H1 (cell line): ENCODE results near the gene PATJ. TPM values are rescaled to one million over a fixed set of nuclear protein-coding genes. Genes with fewer than 3 reads are reported as not detected.

Source experiments
- CTCF ChIA-PET: fragments of 300-600 bp; sonication (Branson Sonifier 250); formaldehyde crosslinking; loops from one replicate; lab custom pipeline; 2021; ENCODE audit not compliant: partially characterized antibody; lab: Charles Lee
- POLR2A ChIA-PET: fragments of 300-600 bp; sonication (Branson Sonifier 250); formaldehyde crosslinking; loops from one replicate; lab custom pipeline; 2021; ENCODE audit warnings: inconsistent platforms; ENCODE audit not compliant: partially characterized antibody; lab: Charles Lee
- DNase-seq, 2 experiments: peaks; one replicate each; pipeline versions ENCODE4 v3.0.0 to v3.0.0-alpha.2; 2010 to 2022; ENCODE audit warnings: low spot score in 2 of 2, low read depth in 1 of 2, mixed read lengths in 1 of 2
- FAIRE-seq: peaks from 2 replicates; lab custom pipeline; 2011; peaks lifted over from hg19 to GRCh38; lab: Jason Lieb, UNC
- H2AFZ ChIP-seq: 2 replicates; pipeline ENCODE4 v1.8.1; 2012; ENCODE audit warnings: low read length, inconsistent platforms
- H2AK5ac ChIP-seq: 2 replicates; pipeline ENCODE4 v1.6.1; 2013; ENCODE audit warnings: low read depth, low read length
- H2BK120ac ChIP-seq: replicated peaks from 2 replicates; pipeline ENCODE3; 2013; ENCODE audit warnings: low read depth, low read length, inconsistent platforms
- H2BK12ac ChIP-seq: 2 replicates; pipeline ENCODE4 v1.6.1; 2013; ENCODE audit warnings: low read depth, low read length
- H2BK15ac ChIP-seq: 2 replicates; pipeline ENCODE4 v1.6.1; 2013; ENCODE audit warnings: low read length
- H2BK20ac ChIP-seq: 2 replicates; pipeline ENCODE4 v1.6.1; 2013; ENCODE audit warnings: low read length
- H2BK5ac ChIP-seq: 2 replicates; pipeline ENCODE4 v1.6.1; 2013; ENCODE audit warnings: low read depth, low read length
- H3K14ac ChIP-seq: 2 replicates; pipeline ENCODE4 v1.6.1; 2013; ENCODE audit warnings: inconsistent platforms; ENCODE audit not compliant: insufficient read length
- H3K18ac ChIP-seq: 2 replicates; pipeline ENCODE4 v1.6.1; 2013; ENCODE audit warnings: low read length; ENCODE audit errors: extremely low read depth
- H3K23ac ChIP-seq: 2 replicates; pipeline ENCODE4 v1.6.1; 2013; ENCODE audit warnings: inconsistent platforms; ENCODE audit not compliant: insufficient read length
- H3K23me2 ChIP-seq: 2 replicates; pipeline ENCODE4 v1.6.1; 2013; ENCODE audit warnings: low read depth, low read length
- H3K27ac ChIP-seq: 2 replicates; pipeline ENCODE4 v1.6.1; 2011; ENCODE audit warnings: low read depth, low read length, inconsistent platforms
- H3K27me3 ChIP-seq, 4 experiments: replicated peaks in 1 of 4; 1 replicate in 1 of 4; 2 replicates in 3 of 4; pipeline versions ENCODE4 v1.6.1 to v1.8.1; 2011 to 2013; ENCODE audit warnings: low read length in 3 of 4, mild to moderate bottlenecking in 3 of 4, inconsistent platforms in 2 of 4, mixed read lengths in 2 of 4, moderate library complexity in 1 of 4; ENCODE audit not compliant: control insufficient read depth in 3 of 4, insufficient read depth in 3 of 4; ENCODE audit errors: extremely low read depth in 1 of 4
- H3K36me3 ChIP-seq, 4 experiments: 2 replicates each; pipeline versions ENCODE4 v1.6.1 to v1.8.1; 2011 to 2013; ENCODE audit warnings: mild to moderate bottlenecking in 4 of 4, low read length in 3 of 4, moderate library complexity in 2 of 4, control low read depth in 1 of 4, inconsistent platforms in 1 of 4; ENCODE audit not compliant: insufficient read depth in 4 of 4, control insufficient read depth in 2 of 4
- H3K4ac ChIP-seq: replicated peaks from 2 replicates; pipeline ENCODE3; 2013; ENCODE audit warnings: low read length, low read depth, mixed read lengths, inconsistent platforms; ENCODE audit not compliant: insufficient read length
- H3K4me1 ChIP-seq, 4 experiments: replicated peaks in 1 of 4; 1 replicate in 1 of 4; 2 replicates in 3 of 4; pipeline versions ENCODE4 v1.6.1 to v1.8.1; 2011 to 2013; ENCODE audit warnings: low read length in 3 of 4, inconsistent platforms in 2 of 4, mixed read lengths in 1 of 4; ENCODE audit not compliant: insufficient read depth in 4 of 4, control insufficient read depth in 3 of 4
- H3K4me2 ChIP-seq, 2 experiments: 2 replicates each; pipeline versions ENCODE4 v1.6.1 to v1.8.1; 2011 to 2013; ENCODE audit warnings: low read depth in 2 of 2, low read length in 2 of 2, control low read depth in 1 of 2, inconsistent platforms in 1 of 2, mild to moderate bottlenecking in 1 of 2; ENCODE audit not compliant: insufficient read depth in 1 of 2
- H3K4me3 ChIP-seq, 4 experiments: fragments of 200-600, 300-600 bp in 1 of 4; sonication (generic), shearing (Covaris generic), sonication (Bioruptor Twin) in 1 of 4; 2 replicates each; pipeline versions ENCODE4 v1.5.1 to v1.8.1; 2011 to 2016; ENCODE audit warnings: low read length in 4 of 4, low read depth in 3 of 4, control low read depth in 2 of 4, inconsistent platforms in 2 of 4, mild to moderate bottlenecking in 2 of 4, mixed read lengths in 1 of 4, moderate library complexity in 1 of 4; ENCODE audit not compliant: insufficient read depth in 2 of 4; ENCODE audit errors: extremely low read depth in 1 of 4
- H3K56ac ChIP-seq: replicated peaks from 2 replicates; pipeline ENCODE3; 2013; ENCODE audit warnings: low read depth, mild to moderate bottlenecking, mixed read lengths, low read length, inconsistent platforms; ENCODE audit not compliant: insufficient read length
- H3K79me1 ChIP-seq: 2 replicates; pipeline ENCODE4 v1.6.1; 2013; ENCODE audit warnings: low read depth, low read length, control low read depth
- H3K79me2 ChIP-seq, 2 experiments: 2 replicates each; pipeline versions ENCODE4 v1.6.1 to v1.8.1; 2012 to 2013; ENCODE audit warnings: low read length in 2 of 2, mild to moderate bottlenecking in 2 of 2, inconsistent platforms in 1 of 2; ENCODE audit not compliant: insufficient read depth in 2 of 2, control insufficient read depth in 1 of 2
- H3K9ac ChIP-seq, 4 experiments: replicated peaks in 1 of 4; 1 replicate in 1 of 4; 2 replicates in 3 of 4; pipeline versions ENCODE4 v1.6.1 to v1.8.1; 2011 to 2013; ENCODE audit warnings: low read depth in 3 of 4, low read length in 3 of 4, control low read depth in 2 of 4, mild to moderate bottlenecking in 2 of 4, moderate library complexity in 2 of 4, inconsistent platforms in 1 of 4; ENCODE audit errors: extremely low read depth in 1 of 4
- H3K9me3 ChIP-seq, 2 experiments: 2 replicates each; pipeline versions ENCODE4 v1.6.1 to v1.8.1; 2012 to 2013; ENCODE audit warnings: mild to moderate bottlenecking in 2 of 2, moderate library complexity in 2 of 2, control low read depth in 1 of 2, inconsistent platforms in 1 of 2, low read depth in 1 of 2, low read length in 1 of 2, mixed read lengths in 1 of 2; ENCODE audit not compliant: insufficient read depth in 2 of 2
- H4K20me1 ChIP-seq, 2 experiments: replicated peaks in 1 of 2; 2 replicates each; pipeline versions ENCODE3 to v1.8.1; 2011 to 2013; ENCODE audit warnings: inconsistent platforms in 2 of 2, low read length in 2 of 2, mild to moderate bottlenecking in 1 of 2; ENCODE audit not compliant: insufficient read depth in 2 of 2, control insufficient read depth in 1 of 2
- H4K5ac ChIP-seq: 2 replicates; pipeline ENCODE4 v1.6.1; 2013; ENCODE audit warnings: low read length, low read depth, mixed read lengths, inconsistent platforms; ENCODE audit not compliant: insufficient read length
- H4K8ac ChIP-seq: 2 replicates; pipeline ENCODE4 v1.8.0; 2013; ENCODE audit warnings: mild to moderate bottlenecking, moderate library complexity, low read length, inconsistent platforms; ENCODE audit not compliant: insufficient read depth; ENCODE audit errors: extremely low read depth
- H4K91ac ChIP-seq: replicated peaks from 2 replicates; pipeline ENCODE3; 2013; ENCODE audit warnings: low read length, mixed read lengths, inconsistent platforms; ENCODE audit not compliant: insufficient read length
- TCF12 ChIP-seq: IDR thresholded peaks from 2 replicates; pipeline ENCODE4 v1.6.1; 2011; ENCODE audit warnings: low read depth, mild to moderate bottlenecking, low read length
- WGBS, 2 experiments: shearing (Covaris generic) in 1 of 2; methylation state at CpG; one replicate each; pipeline versions ENCODE4 v1.1.6 to v1.1.7; 2013 to 2015; ENCODE audit warnings: low lambda C conversion rate in 2 of 2, mixed read lengths in 2 of 2, inconsistent platforms in 1 of 2, low coverage in 1 of 2, missing lambda C conversion rate in 1 of 2; ENCODE audit not compliant: insufficient replicate concordance in 2 of 2, insufficient coverage in 1 of 2, insufficient read length in 1 of 2; ENCODE audit errors: extremely low coverage in 1 of 2, missing lambda C conversion rate in 1 of 2; 5-methylcytosine and 5-hydroxymethylcytosine counted together
- polyA plus RNA-seq, 7 experiments: library from polyadenylated mRNA; depleted of rRNA in 3 of 7; stranded (reverse) in 5 of 7; unstranded in 2 of 7; fragments of >200 nt in 5 of 7; fragments of 200-250 nt in 2 of 7; gene quantifications; 1 replicate in 5 of 7; 2 replicates in 1 of 7; 4 replicates in 1 of 7; pipeline versions ENCODE4 v1.2.1 to v1.2.3, GENCODE V29; 2011 to 2013; ENCODE audit warnings: missing spikeins in 2 of 7, mixed read lengths in 2 of 7
- total RNA-seq: library from RNA; stranded (reverse); fragmentation: NEBNext Ultra II Directional; extraction: Animal tissue kit (Norgen Biotek cat#: 25700); gene quantifications from 2 replicates; pipeline ENCODE4 v1.2.1, GENCODE V29; 2021

The PATJ gene
- total and polyA plus RNA-seq, 2 of the 8 experiments (the other 6 are each of a cell fraction or from before 2014, with no cell fraction given) = 8.2 to 55.6 TPM

GRCh38 chr1:61955261-61955660 lies 213.0 kb downstream of the PATJ start:
- no peak for DNase-seq
- no peak overlapping the region for H2BK15ac ChIP-seq
- H2BK12ac ChIP-seq = no peak overlapping the region
- no peak overlapping the region for H3K4me3 ChIP-seq
- ChIA-PET POLR2A (no interaction called here), CTCF (interaction anchor here (0.8 to 1.0 kb wide), 2 partner anchors 11 to 80 kb away, joined by 3 read pairs; no protein-coding TSS in a partner anchor)
- no peak overlapping the region for H3K56ac ChIP-seq
- H3K4me1 ChIP-seq = peaks cover 9 to 31% (median 23%) of the 10 kb centered on the region in 4 experiments; a peak in 5 of 7 replicates
- no peaks in the 10 kb centered on the region for H3K79me1 ChIP-seq
- no peak overlapping the region for H3K18ac ChIP-seq
- no peaks in the 10 kb centered on the region for H3K9me3 ChIP-seq
- no peak overlapping the region for H2BK5ac ChIP-seq
- no peaks in the 10 kb centered on the region for H4K20me1 ChIP-seq
- no peak overlapping the region for H2BK20ac ChIP-seq
- FAIRE-seq = no peak
- no peak overlapping the region for H2AFZ ChIP-seq
- no peak overlapping the region for H4K91ac ChIP-seq
- WGBS, 2 experiments = 90% methylated on average over 1 of the region's 1 CpG; no CpG with 5 or more reads in 1 of the 2 experiments
- H3K9ac ChIP-seq = no peak overlapping the region
- H3K14ac ChIP-seq = no peak overlapping the region
- H4K5ac ChIP-seq = no peak overlapping the region
- TF ChIP-seq TCF12 = no peak
- H2BK120ac ChIP-seq = no peak overlapping the region
- no peaks in the 10 kb centered on the region for H3K27me3 ChIP-seq
- no peak overlapping the region for H3K4ac ChIP-seq
- H3K79me2 ChIP-seq = no peaks in the 10 kb centered on the region; a peak in 1 of 4 replicates
- no peak overlapping the region for H3K4me2 ChIP-seq
- no peak overlapping the region for H3K23ac ChIP-seq
- H3K36me3 ChIP-seq = no peaks in the 10 kb centered on the region
- H2AK5ac ChIP-seq = no peak overlapping the region
- no peak overlapping the region for H4K8ac ChIP-seq
- no peaks in the 10 kb centered on the region for H3K23me2 ChIP-seq
- H3K27ac ChIP-seq = no peak overlapping the region
